LNCaP clone FGC (cell line): Measurements from ENCODE around the gene SUGP2.

Experiments
- DNase-seq: peaks from one replicate; pipeline ENCODE4 v3.0.0-alpha.2; 2011; ENCODE audit warnings: low read depth
- H3K4me3 ChIP-seq: 2 replicates; pipeline ENCODE4 v1.5.1; 2011; ENCODE audit warnings: mild to moderate bottlenecking, low read depth, low read length, control low read depth
- TF ChIP-seq, protein P1 (sequence below): IDR thresholded peaks from 2 replicates; pipeline ENCODE4 v1.5.1; 2012; ENCODE audit warnings: mild to moderate bottlenecking; ENCODE audit not compliant: control insufficient read depth, insufficient read depth; ENCODE audit errors: extremely low read depth

The SUGP2 gene

GRCh38 chr19:19064811-19065745 lies 31.8 kb upstream of the SUGP2 start:
- TF ChIP-seq, protein P1, sequence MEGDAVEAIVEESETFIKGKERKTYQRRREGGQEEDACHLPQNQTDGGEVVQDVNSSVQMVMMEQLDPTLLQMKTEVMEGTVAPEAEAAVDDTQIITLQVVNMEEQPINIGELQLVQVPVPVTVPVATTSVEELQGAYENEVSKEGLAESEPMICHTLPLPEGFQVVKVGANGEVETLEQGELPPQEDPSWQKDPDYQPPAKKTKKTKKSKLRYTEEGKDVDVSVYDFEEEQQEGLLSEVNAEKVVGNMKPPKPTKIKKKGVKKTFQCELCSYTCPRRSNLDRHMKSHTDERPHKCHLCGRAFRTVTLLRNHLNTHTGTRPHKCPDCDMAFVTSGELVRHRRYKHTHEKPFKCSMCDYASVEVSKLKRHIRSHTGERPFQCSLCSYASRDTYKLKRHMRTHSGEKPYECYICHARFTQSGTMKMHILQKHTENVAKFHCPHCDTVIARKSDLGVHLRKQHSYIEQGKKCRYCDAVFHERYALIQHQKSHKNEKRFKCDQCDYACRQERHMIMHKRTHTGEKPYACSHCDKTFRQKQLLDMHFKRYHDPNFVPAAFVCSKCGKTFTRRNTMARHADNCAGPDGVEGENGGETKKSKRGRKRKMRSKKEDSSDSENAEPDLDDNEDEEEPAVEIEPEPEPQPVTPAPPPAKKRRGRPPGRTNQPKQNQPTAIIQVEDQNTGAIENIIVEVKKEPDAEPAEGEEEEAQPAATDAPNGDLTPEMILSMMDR, result no peak
- peak overlapping the region; percentile 80 for H3K4me3 ChIP-seq
- DNase-seq, result no peak

DNA sequence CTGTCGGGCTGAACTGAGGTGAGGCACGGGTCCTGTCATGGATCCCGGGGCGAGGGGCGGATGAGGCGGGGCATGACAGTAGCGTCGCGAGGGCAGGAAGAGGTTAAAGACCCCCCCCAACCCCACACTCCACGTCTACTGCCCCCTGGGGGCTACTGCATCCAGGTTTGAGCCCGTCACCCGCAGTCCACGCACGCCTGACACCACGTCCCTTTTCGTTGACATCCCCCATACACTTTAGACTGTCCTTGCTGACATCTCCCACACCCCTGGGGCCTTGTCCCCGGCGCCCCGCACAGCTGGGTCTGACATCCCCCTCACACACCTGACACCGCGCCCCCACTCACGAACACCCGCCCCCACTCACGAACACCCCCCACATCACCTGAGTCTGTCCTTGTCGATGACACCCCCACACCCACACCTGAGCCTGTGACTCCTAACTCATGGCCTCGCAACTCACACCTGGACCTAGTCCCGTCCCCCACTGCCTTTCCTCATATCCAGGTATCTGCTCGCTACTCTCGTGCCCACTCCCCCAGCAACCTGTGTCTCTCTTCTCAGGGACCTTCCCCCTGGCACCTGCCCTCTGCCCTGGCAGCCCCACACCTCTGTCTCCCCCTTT lies 30.9 kb upstream of the SUGP2 start:
- no peak for DNase-seq
- TF ChIP-seq, protein P1, result peak; percentile 36; the same call in 1 of the 2 replicates
- H3K4me3 ChIP-seq, result peak overlapping the region; percentile 80

GRCh38 chr19:19063183-19064097 lies 30.1 kb upstream of the SUGP2 start, which contains the start of gene SLC25A42:
Gene SLC25A42, plus strand, starts transcription at chr19:19063994. Its CDS starts 32,131 bp downstream, at chr19:19096125.
- H3K4me3 ChIP-seq, result peak within 1 kb of the TSS; percentile 80
- TF ChIP-seq, protein P1, result no peak
- DNase-seq, result peak; percentile 99

GRCh38 chr19:19062454-19063182 lies 29.3 kb upstream of the SUGP2 start:
- H3K4me3 ChIP-seq, result peak overlapping the region; percentile 51
- TF ChIP-seq, protein P1, result no peak
- DNase-seq, result no peak

GRCh38 chr19:19061506-19061905 lies 28.2 kb upstream of the SUGP2 start:
- DNase-seq, result no peak
- H3K4me3 ChIP-seq, result no peak overlapping the region
- TF ChIP-seq, protein P1, result no peak
